ENCODE measurements around the gene TMEM9B.

- TF ChIP-seq CTCF (IDR thresholded peaks at IDR 0.05) = no peak
- no peak for TF ChIP-seq EZH2 (IDR thresholded peaks at IDR 0.05; ENCODE audit: borderline replicate concordance, insufficient read depth, low read depth, low read length, poor library complexity, severe bottlenecking)
Measured at GRCh38 chr11:9008011-9008550, 43.8 kb upstream of the TMEM9B start.

Data from B cell (primary cell).